HS-5 (cell line): Measurements from ENCODE around the gene SCARF1.

Source experiments
- DNase-seq: peaks from one replicate; pipeline ENCODE4 v3.0.0-alpha.2; 2012; ENCODE audit warnings: low read depth

The SCARF1 gene

GRCh38 chr17:1648963-1649843 lies 3.7 kb upstream of the SCARF1 start:
- peak; percentile 60 for DNase-seq

- no peak for DNase-seq
Observed at GRCh38 chr17:1648173-1648962, 2.8 kb upstream of the SCARF1 start.

GRCh38 chr17:1647802-1648171 lies 2.3 kb upstream of the SCARF1 start:
- DNase-seq, result no peak

GRCh38 chr17:1646199-1646875 lies 805 bp upstream of the SCARF1 start:
- DNase-seq, result no peak

GRCh38 chr17:1644493-1645206 lies 882 bp downstream of the SCARF1 start:
- DNase-seq, result peak; percentile 50

- no peak for DNase-seq
Observed at GRCh38 chr17:1643999-1644492, 1.5 kb downstream of the SCARF1 start.

GRCh38 chr17:1643293-1643998 lies 2.1 kb downstream of the SCARF1 start:
- no peak for DNase-seq

- no peak for DNase-seq
Observed at GRCh38 chr17:1641065-1641403, 4.5 kb downstream of the SCARF1 start.

- no peak for DNase-seq
Observed at GRCh38 chr17:1640329-1641064, 5.0 kb downstream of the SCARF1 start.

- DNase-seq, result no peak
Observed at GRCh38 chr17:1639549-1640180, 5.9 kb downstream of the SCARF1 start.

GRCh38 chr17:1638624-1639300 lies 6.8 kb downstream of the SCARF1 start:
- DNase-seq, result no peak

GRCh38 chr17:1638171-1638590 lies 7.4 kb downstream of the SCARF1 start:
- no peak for DNase-seq

GRCh38 chr17:1636732-1637285 lies 8.7 kb downstream of the SCARF1 start:
- no peak for DNase-seq

GRCh38 chr17:1635675-1636465 lies 9.7 kb downstream of the SCARF1 start:
- no peak for DNase-seq

GRCh38 chr17:1634841-1635650 lies 10.5 kb downstream of the SCARF1 start:
- no peak for DNase-seq

GRCh38 chr17:1630662-1631061 lies 14.9 kb downstream of the SCARF1 start:
- DNase-seq, result no peak

- no peak for DNase-seq
Observed at GRCh38 chr17:1629504-1630310, 15.8 kb downstream of the SCARF1 start.
